Measurements from ENCODE around the gene RANBP6. TPM values are rescaled to one million over a fixed set of nuclear protein-coding genes. Genes with fewer than 3 reads are reported as not detected.

Gene RANBP6
- 8.3 to 16.0 TPM (median 14.3 TPM) in 5 replicates for total RNA-seq (2022; extraction: Qiagen RNA extraction; ENCODE audit: low read depth)

GRCh38 chr9:6015278-6016157 lies at the start of gene RANBP6:
RANBP6 (minus strand) TSS chr9:6015624; CDS start chr9:6015607, 17 bp downstream.

Other genes with a start within 250 kb of the RANBP6 start
- gene ERMP1, start 182.5 kb downstream of the RANBP6 start, total RNA-seq (2022; extraction: Qiagen RNA extraction; ENCODE audit: low read depth), result 17.7 to 23.2 TPM (median 18.7 TPM) in 5 replicates
- gene MLANA, start 124.7 kb downstream of the RANBP6 start, total RNA-seq (2022; extraction: Qiagen RNA extraction; ENCODE audit: low read depth), result not detected in 5 replicates
- 0.25 to 1.2 TPM (median 0.33 TPM) in 5 replicates for gene IL33, start 200.2 kb upstream of the RANBP6 start, total RNA-seq (2022; extraction: Qiagen RNA extraction; ENCODE audit: low read depth)